Measurements from ENCODE around the gene DNAI1.

Gene DNAI1

GRCh38 chr9:34560599-34561214, 102.1 kb downstream of the DNAI1 start:
- no peak for DNase-seq

DNA sequence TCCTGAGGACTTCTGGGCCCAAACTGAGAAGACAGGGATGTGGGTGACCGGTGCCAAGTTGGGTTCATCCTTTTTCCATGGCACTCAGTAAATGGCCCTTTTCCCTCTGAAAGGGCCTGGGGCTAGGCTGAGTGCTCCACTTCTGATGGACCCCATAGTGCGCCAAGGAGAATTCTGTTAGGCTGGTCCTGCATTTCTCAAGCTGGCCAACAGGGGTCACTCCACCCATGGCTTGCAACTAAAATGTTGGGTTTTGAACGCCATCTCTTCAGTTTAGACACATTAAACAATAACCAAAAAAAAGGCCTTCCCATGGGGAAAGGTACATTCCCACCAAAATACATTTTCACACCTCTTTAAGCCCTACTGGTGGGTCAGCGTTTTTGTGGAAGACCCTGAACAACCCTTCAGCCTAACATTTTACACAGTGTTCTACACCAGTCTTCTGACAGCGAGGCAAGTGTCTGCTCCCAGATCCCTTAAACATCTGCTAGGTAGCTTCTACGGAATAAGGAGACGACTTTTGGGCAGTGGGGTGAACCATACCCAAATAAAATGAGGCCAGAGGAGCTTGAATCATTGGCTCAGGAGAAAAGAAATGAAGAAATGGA, 103.6 kb downstream of the DNAI1 start:
- peak; percentile 2 for DNase-seq

DNA sequence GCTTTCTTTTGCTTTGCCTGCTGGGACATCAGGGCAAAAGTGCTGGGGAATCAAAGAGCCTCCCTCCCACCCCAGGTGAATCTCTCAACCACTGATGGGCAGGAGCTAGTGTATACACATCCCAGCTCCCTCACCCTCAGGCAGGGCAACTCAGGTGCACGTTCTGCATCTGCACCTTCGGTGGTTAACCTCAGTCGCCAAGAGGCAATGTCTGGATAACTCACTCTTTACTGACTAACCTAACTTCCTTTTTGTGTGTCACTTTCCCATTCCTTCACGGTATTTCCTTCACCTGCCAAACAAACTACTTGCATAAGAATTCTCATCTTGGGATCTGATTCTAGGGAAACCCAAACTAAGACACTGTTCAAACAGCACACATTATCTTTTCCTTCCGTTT, 104.7 kb downstream of the DNAI1 start:
- DNase-seq, result no peak

DNA sequence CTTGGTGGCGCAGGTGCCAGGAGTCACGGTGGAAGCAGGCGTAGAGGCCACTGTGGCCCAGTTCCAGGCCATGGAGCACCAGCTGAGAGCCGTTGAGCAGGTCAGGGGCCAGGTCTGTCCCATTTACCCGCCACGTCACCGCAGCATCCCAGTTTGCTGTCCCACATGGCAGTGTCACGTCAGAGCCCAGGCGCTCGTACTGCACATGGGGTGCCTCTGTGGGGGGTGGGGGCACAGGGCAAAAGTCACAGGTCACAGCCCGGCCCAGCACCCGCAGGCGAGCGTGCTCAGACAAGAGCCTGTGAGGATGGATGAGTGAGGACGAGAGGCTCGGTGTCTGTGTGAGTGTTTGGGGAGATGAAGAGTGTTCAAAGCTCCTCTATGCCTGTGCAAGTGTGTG, 106.0 kb downstream of the DNAI1 start:
- no peak for DNase-seq

GRCh38 chr9:34565856-34566255, 107.3 kb downstream of the DNAI1 start:
- DNase-seq, result no peak

DNA sequence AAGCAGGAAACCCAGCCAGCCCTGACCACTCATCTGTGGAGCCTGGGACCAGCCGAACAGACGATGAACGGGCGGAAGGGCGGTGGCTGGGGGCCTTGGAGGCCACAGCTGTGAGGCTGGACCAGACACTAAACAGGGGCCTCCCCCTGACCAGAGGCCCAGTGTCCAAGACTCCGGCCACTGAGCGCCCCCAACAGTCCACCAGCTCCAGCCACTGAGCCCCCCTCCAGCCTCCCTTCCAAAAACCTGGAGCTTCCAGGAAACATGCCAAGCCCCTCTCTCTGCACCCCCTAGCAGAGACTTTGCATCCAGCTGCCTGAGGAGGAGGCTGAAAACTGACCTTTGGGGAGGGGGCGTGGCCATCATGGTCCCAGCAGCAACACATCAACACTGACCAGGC, 107.7 kb downstream of the DNAI1 start:
- DNase-seq, result no peak

DNA sequence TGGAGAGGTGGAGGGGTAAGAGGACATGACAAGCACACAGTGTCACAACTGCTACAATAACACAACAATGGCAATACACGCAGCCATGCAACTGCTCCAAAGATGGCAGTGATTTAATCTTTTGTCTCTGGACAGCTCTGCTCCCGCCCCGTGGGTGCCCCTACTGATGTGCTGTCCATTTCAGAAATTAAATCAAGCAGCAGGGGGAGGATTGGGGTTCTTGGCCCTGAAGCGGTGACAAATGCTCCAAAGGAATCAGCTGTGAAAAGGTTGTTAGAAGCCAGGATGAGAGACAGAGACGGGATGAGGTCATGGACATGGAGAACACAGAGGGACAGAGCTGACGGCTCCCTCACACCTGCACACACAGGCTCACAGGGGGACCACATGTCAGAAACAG, 108.4 kb downstream of the DNAI1 start:
- no peak for DNase-seq

GRCh38 chr9:34568133-34568532, 109.5 kb downstream of the DNAI1 start:
- DNase-seq, result no peak

- DNase-seq, result no peak
These were observed 110.2 kb downstream of the DNAI1 start for GRCh38 chr9:34568774-34569173.

- no peak for DNase-seq
These were observed 111.8 kb downstream of the DNAI1 start for GRCh38 chr9:34570376-34570775.

All from CD4-positive, alpha-beta T cell treated with Interleukin-17A for 1 hour (primary cell).